Fibroblast of villous mesenchyme (primary cell): ENCODE data around the gene MBD3L5. TPM values are rescaled to one million over a fixed set of nuclear protein-coding genes. Genes with fewer than 3 reads are reported as not detected.
"Not testable (repeated sequence)": the region's sequence is repeated elsewhere in the genome, so short reads cannot be mapped to it uniquely, and the experiment has no call there.

Experiments used
- DNase-seq: peaks from one replicate; pipeline ENCODE4 v3.0.0-alpha.2; 2010; ENCODE audit warnings: low read depth
- H3K4me3 ChIP-seq: 2 replicates; pipeline ENCODE4 v1.5.1; 2011; ENCODE audit warnings: low read depth, mild to moderate bottlenecking, low read length
- total RNA-seq: library from RNA; depleted of rRNA; stranded (reverse); fragments of >200 nt; gene quantifications from 2 replicates; pipeline ENCODE4 v1.2.3, GENCODE V29; 2012
- TF ChIP-seq, protein P1 (sequence below): IDR thresholded peaks from 2 replicates; pipeline ENCODE4 v1.5.1; 2012; ENCODE audit warnings: low read depth, mild to moderate bottlenecking, low read length; ENCODE audit not compliant: insufficient read depth

MBD3L5 gene
- not detected in 2 replicates for total RNA-seq

DNA sequence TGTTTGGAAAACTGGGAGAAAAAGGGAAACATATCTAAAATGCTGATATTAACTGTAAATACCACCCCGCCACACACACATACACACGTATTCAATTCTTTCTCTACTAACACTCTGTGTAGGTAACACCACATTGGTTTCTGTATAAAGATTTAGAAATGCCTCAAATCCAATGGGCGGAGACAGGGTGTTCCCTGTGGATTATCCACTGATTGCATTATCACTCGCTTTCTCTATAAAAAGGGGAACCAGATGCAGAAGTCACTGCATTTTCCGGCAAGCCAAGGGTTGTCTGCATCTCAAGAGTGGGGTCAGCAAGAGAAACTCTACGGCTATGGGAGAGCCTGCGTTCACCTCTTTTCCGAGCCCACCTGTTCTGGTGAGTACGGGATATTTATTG lies at the start of gene MBD3L5:
Gene MBD3L5, plus strand, starts transcription at position 301 of the 400 bp plus-strand sequence. Its CDS starts 34 bp downstream, at position 335.
- not testable (repeated sequence) for DNase-seq, H3K4me3 ChIP-seq

- H3K4me3 ChIP-seq: no peak overlapping the region
- DNase-seq: no peak
- TF ChIP-seq, protein P1, sequence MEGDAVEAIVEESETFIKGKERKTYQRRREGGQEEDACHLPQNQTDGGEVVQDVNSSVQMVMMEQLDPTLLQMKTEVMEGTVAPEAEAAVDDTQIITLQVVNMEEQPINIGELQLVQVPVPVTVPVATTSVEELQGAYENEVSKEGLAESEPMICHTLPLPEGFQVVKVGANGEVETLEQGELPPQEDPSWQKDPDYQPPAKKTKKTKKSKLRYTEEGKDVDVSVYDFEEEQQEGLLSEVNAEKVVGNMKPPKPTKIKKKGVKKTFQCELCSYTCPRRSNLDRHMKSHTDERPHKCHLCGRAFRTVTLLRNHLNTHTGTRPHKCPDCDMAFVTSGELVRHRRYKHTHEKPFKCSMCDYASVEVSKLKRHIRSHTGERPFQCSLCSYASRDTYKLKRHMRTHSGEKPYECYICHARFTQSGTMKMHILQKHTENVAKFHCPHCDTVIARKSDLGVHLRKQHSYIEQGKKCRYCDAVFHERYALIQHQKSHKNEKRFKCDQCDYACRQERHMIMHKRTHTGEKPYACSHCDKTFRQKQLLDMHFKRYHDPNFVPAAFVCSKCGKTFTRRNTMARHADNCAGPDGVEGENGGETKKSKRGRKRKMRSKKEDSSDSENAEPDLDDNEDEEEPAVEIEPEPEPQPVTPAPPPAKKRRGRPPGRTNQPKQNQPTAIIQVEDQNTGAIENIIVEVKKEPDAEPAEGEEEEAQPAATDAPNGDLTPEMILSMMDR: no peak
Observed at GRCh38 chr19:6983448-6983847, 46.9 kb upstream of the MBD3L5 start.

- TF ChIP-seq, protein P1: no peak
- DNase-seq: no peak
- H3K4me3 ChIP-seq: no peak overlapping the region
Observed at GRCh38 chr19:6987850-6988249, 42.5 kb upstream of the MBD3L5 start.

DNA sequence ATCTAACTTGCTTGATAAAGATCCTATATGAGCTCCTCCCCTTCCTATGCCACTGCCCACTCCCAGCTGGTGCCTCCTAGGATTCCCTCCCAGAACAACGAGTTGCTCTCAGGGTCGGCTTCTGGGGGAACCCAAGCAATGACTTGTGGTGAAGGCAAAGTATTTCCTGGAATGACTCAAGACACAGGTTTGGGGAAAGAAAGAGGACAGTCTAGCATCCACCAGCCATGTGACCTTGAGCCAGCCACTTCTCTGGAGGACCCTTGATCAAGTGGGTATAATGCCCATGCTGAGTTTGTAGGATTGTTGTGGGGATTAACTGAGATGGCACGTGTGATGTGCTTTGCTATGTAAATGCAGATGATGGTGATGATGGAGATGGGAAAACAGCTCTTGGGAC lies 42.1 kb upstream of the MBD3L5 start:
- DNase-seq: no peak
- no peak overlapping the region for H3K4me3 ChIP-seq
- TF ChIP-seq, protein P1: no peak

GRCh38 chr19:6995054-6995453 lies 35.3 kb upstream of the MBD3L5 start:
- no peak overlapping the region for H3K4me3 ChIP-seq
- no peak for DNase-seq
- TF ChIP-seq, protein P1: no peak

GRCh38 chr19:6996810-6997209 lies 33.6 kb upstream of the MBD3L5 start:
- no peak for DNase-seq
- no peak overlapping the region for H3K4me3 ChIP-seq
- TF ChIP-seq, protein P1: no peak

GRCh38 chr19:6997679-6998445 lies 32.5 kb upstream of the MBD3L5 start:
- H3K4me3 ChIP-seq: no peak overlapping the region
- DNase-seq: no peak
- TF ChIP-seq, protein P1: no peak
